Astrocyte of the spinal cord (primary cell): ENCODE measurements around the gene RAB14.

Source experiments
- DNase-seq: peaks from one replicate; pipeline ENCODE4 v3.0.0; 2011; ENCODE audit warnings: low read depth, low spot score
- H3K4me3 ChIP-seq: 2 replicates; pipeline ENCODE4 v1.5.1; 2011; ENCODE audit warnings: low read depth, mild to moderate bottlenecking, low read length, moderate library complexity
- in situ Hi-C: cut with HindIII; loops from 2 replicates; pipeline ENCODE4 v1.10.0; 2017; ENCODE audit warnings: low sequenced_read_pairs
- TF ChIP-seq, protein P1 (sequence below): IDR thresholded peaks from 2 replicates; pipeline ENCODE4 v1.5.1; 2012; ENCODE audit warnings: low read depth, mild to moderate bottlenecking, low read length, inconsistent platforms

The RAB14 gene

DNA sequence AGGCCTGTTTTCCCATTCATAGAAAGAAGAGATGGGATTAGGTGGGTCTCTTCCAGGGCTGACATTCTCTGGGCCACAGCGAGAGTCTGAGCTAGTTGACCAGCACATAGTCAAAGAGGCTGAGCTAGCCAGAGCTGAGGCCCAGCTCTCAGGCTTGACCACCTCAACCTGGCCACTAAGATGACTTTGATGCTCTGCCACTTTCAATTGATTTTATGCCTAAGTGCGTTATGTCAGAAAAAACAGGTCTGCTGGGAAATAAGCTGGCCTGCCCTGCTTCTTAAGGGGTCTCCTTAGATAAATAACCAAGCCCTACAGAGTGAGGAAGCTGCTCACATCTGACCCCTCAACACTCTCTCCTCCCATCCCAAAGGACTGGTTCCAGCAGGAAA lies 20.0 kb upstream of the RAB14 start:
- TF ChIP-seq, protein P1, sequence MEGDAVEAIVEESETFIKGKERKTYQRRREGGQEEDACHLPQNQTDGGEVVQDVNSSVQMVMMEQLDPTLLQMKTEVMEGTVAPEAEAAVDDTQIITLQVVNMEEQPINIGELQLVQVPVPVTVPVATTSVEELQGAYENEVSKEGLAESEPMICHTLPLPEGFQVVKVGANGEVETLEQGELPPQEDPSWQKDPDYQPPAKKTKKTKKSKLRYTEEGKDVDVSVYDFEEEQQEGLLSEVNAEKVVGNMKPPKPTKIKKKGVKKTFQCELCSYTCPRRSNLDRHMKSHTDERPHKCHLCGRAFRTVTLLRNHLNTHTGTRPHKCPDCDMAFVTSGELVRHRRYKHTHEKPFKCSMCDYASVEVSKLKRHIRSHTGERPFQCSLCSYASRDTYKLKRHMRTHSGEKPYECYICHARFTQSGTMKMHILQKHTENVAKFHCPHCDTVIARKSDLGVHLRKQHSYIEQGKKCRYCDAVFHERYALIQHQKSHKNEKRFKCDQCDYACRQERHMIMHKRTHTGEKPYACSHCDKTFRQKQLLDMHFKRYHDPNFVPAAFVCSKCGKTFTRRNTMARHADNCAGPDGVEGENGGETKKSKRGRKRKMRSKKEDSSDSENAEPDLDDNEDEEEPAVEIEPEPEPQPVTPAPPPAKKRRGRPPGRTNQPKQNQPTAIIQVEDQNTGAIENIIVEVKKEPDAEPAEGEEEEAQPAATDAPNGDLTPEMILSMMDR, result no peak
- in situ Hi-C loops, result no loop called here
- H3K4me3 ChIP-seq, result no peak overlapping the region
- DNase-seq, result no peak

DNA sequence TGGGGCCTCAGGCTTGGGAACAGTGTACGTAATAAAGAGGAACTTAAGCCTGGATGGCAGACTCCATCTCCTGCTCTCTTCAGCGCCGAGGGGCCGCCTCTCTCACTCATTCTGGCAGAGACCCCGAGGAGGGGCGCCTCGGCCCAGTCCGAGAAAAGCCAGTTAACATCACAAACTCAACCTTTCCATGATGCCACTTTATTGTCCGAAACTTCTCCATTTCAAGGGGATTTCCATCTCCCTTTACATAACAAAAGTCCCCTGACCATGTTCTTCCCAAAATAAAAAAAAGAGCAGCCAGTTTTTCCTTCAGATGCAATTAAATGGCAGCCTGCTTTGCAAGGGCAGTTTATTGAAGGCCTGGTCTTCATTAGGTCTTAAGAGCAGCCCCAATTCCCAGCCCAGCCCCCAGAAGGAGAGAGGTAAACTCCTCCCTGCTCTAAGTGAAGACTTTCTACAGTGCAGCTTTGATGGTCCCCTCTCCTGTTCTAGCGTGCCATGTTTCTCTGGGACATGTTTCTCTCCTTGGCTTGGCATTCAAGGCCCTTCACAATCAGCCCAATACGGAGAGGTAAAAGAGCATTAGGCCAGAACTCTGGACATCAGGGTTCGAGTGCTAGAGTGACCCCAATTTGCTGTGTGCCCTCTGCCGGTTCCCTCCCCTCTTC lies 19.5 kb upstream of the RAB14 start:
- no peak for DNase-seq
- H3K4me3 ChIP-seq, result no peak overlapping the region
- TF ChIP-seq, protein P1, result no peak
- in situ Hi-C loops, result no loop called here

DNA sequence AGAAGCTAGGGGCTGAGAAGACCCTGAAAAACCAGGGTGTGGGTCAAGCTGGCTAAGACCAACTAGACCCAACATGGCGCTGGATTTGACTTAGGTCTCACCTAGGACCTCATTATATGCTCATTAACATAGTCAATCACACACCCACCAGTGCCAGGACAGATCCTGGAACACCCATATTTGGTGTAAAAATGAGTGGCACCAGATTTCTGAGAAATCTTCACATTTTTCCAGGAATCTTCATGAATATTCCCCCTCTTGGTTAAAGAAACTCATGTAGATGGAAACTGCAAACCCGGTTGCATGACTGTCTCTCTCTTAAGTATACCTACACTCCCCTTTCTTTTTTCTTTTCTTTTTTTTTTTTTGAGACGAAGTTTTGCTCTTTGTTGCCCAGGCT lies 17.9 kb upstream of the RAB14 start:
- no peak for DNase-seq
- in situ Hi-C loops, result no loop called here
- TF ChIP-seq, protein P1, result no peak
- H3K4me3 ChIP-seq, result no peak overlapping the region

DNA sequence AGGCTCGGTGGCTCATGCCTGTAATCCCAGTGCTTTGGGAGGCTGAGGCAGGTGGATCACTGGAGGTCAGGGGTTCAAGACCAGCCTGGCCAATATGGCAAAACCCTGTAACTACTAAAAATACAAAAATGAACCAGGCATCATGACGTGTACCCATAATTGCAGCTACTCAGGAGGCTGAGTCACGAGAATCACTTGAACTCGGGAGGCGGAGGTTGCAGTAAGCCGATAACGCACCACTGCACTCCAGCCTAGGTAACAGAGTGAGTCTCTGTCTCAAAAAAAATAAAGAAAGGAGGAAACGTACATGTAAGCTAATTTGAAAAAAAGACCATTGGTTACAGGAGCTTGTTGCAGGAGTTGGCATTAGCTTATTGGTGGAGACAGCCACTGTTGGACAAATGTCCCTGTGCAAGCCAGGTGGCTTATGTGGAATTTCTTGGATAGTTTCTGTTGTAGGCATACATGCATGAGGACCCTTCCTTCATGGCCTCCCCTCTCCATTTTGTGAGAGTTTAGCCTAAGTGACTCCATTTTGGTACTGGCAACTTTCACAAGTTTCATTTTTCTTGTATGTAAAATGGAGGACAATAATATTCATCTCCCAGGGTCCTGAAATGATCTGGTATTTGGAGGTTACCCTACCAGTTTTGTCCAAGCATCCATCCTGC lies 16.8 kb upstream of the RAB14 start:
- DNase-seq, result no peak
- no peak overlapping the region for H3K4me3 ChIP-seq
- TF ChIP-seq, protein P1, result no peak
- in situ Hi-C loops, result no loop called here

DNA sequence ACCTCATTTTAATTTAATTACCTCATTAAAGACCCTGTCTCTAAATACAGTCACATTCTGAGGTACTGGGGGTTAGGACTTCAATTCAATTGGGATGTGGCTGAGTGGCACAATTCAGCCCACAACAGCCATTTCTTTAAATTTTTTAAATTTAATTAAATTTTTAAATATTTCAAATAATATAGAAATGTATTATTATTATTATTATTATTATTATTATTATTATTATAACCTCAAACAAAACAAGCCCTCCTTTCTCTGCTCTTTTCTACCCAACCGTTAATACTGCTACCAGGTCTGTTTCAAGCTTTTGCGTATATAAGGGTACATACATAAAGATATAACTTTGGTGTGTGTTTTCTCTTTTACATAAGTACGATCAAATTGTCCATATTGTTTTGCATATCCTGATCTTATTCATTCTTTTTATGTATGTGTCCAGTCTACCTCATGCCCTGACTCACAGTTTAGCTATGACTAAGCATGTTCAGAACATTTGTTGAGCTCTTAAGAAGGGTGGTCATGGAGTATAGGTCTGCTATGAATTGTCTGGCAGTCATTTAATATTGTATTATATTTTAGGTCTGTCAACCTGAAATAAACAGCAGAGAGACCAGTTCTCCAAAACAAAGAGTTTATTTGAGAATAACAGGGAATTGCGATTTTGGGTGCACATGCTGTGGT lies 16.1 kb upstream of the RAB14 start:
- TF ChIP-seq, protein P1, result no peak
- in situ Hi-C loops, result no loop called here
- DNase-seq, result peak; percentile 39
- H3K4me3 ChIP-seq, result no peak overlapping the region

DNA sequence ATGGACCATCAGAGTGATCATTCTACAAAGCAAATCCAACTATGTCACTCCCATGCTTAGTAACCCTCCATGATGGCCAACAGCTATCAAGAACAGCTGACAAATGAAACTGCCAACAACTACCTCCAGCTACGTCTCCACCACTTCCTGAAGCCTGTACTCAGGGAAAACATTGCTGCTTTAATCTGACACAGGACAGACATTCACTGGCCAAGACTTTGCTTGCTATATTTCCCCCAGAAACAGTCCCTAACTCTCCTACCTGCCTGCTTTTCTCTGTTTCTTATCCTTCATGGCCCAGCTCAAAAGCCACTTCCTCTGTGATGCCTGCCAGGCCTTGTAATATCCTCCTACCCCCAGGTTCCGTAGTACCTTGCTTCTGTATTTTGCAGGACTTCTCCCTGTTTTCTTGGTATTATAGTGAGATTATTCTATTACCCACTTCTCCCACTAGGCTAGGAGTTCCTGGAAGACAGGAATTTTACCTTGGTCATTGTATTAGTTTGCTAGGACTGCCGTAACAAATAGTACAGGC lies 14.7 kb upstream of the RAB14 start:
- DNase-seq, result no peak
- in situ Hi-C loops, result no loop called here
- no peak overlapping the region for H3K4me3 ChIP-seq
- TF ChIP-seq, protein P1, result no peak
